GM20000 (cell line): ENCODE measurements around the gene RPLP2.

ENCODE experiments used
- DNase-seq: peaks from one replicate; pipeline ENCODE4 v3.0.0; 2012; ENCODE audit warnings: low spot score
- TF ChIP-seq, protein P1 (sequence below): IDR thresholded peaks from 2 replicates; pipeline ENCODE4 v1.5.1; 2012; ENCODE audit warnings: mild to moderate bottlenecking, control low read depth; ENCODE audit errors: extremely low read depth, missing control alignments

The RPLP2 gene

DNA sequence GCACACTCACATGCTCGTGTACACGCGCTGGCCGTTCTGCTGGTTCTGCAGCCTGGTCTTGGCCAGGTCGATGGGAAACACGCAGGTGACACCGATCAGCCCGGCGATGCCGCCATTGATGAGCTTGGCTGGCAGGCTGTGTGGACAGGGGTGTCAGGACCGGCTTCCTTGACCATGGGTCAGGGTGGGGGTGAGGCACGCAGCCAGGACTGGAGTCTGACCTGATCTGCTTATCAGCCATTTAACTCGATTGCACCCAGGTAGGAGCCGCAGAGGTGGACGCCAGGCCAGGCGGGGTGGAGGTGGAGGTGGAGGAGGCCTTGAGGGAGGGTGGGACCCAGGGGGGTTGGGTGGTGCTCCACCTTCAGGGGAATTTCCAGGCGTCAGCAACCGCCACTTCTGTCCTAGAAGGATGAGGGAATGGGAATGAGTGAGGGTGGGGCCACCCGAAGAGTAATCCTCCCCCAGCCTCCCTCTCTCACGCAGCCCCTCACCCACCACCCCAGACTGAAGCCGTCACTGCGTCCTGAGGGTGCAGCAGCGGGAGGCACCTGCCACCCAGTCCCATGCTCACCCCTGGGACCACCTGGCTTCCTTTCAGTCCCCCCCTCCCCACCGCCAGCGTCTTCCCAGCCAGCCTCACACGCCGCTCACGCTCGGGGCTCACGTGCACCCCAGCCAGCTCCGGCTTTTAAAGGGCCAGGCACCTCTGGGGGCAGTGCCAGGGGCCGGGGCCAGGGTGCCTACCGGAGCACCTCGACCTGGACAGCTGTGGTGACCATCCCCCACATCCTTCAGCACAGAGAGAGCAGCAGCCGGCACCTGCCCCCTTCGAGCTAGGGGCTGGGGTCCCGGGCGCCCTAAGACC lies 14.8 kb upstream of the RPLP2 start:
- TF ChIP-seq, protein P1, sequence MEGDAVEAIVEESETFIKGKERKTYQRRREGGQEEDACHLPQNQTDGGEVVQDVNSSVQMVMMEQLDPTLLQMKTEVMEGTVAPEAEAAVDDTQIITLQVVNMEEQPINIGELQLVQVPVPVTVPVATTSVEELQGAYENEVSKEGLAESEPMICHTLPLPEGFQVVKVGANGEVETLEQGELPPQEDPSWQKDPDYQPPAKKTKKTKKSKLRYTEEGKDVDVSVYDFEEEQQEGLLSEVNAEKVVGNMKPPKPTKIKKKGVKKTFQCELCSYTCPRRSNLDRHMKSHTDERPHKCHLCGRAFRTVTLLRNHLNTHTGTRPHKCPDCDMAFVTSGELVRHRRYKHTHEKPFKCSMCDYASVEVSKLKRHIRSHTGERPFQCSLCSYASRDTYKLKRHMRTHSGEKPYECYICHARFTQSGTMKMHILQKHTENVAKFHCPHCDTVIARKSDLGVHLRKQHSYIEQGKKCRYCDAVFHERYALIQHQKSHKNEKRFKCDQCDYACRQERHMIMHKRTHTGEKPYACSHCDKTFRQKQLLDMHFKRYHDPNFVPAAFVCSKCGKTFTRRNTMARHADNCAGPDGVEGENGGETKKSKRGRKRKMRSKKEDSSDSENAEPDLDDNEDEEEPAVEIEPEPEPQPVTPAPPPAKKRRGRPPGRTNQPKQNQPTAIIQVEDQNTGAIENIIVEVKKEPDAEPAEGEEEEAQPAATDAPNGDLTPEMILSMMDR = no peak
- DNase-seq = no peak

DNA sequence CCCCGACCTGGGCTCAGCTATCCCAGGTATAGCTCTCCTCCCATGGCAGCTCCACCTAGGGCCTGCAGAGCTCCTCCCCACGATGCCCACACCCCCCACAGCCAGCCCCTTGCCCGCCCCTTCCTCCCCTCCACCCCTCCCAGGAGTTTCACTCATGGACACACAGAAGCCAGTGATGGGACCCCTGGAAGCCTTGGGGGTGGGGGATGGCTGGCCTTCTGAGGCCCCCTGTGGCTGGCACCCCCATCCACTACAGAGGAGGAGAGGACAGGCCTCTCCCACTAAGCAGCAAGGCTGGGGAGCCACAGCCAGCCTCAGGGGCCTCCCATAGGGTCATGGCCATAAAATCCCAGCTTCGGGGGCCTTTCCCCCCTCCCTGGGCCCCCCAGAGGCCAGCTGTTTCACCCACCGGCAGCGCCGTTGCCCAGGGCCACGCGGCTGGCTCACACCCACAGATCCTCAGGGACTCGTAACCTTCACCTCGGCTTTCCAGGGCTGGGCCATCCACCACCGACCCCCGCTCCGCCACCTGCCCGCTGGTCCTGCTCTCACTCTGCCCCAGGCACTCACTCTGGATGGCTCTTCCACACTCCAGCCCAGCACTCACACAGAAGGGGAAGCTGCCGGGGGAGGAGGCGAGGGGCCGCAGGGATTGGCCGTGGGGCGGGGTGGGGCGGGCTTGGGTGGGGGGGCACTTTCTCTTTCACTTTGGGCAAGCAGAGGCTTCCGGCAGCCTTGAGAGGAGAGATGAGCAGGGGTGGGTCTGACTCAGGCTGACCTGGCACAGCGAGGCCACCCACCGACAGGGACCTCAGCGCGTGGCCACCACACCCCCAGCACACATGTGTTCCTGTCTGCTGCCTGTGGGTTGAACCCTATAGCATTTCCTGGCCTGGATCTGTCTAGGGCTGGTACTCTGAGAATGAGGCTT lies 13.9 kb upstream of the RPLP2 start:
- peak; percentile 96 for DNase-seq
- TF ChIP-seq, protein P1 = no peak

DNA sequence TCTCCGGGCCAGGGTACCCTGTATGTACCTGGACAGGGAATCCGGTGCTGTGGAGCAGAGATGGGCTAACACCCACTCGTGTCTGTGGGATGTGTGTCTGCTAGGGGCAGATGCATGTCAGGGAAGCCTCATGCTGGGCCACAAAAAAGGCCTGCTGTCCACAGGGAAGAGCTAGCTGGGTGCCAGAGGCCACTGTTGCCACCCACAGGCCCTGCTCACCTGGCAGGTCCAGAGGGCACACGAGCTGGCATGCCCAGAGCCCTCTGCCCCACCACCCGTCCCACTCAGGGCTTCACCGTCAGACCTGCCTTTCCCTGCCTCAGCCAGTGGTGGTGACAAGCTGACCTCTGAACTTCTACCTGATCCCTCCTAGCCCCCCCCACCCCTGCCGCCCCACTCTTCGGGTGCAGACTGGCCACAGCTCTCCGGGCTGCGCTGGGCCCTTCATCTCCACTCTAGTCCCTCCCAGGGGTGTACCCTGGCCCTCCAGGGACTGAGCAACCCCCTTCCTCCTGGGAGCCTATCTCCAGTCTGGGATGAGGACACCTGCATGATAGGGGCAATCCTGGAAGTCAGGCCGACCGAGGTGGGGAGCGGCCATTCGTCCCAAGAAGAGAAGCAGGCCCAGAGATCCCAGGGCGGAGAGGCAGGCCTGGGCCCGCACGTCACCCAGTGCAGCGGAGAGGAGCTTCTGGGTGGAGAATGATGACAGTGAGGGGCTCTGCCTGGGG lies 13.0 kb upstream of the RPLP2 start:
- TF ChIP-seq, protein P1 = no peak
- DNase-seq = no peak

DNA sequence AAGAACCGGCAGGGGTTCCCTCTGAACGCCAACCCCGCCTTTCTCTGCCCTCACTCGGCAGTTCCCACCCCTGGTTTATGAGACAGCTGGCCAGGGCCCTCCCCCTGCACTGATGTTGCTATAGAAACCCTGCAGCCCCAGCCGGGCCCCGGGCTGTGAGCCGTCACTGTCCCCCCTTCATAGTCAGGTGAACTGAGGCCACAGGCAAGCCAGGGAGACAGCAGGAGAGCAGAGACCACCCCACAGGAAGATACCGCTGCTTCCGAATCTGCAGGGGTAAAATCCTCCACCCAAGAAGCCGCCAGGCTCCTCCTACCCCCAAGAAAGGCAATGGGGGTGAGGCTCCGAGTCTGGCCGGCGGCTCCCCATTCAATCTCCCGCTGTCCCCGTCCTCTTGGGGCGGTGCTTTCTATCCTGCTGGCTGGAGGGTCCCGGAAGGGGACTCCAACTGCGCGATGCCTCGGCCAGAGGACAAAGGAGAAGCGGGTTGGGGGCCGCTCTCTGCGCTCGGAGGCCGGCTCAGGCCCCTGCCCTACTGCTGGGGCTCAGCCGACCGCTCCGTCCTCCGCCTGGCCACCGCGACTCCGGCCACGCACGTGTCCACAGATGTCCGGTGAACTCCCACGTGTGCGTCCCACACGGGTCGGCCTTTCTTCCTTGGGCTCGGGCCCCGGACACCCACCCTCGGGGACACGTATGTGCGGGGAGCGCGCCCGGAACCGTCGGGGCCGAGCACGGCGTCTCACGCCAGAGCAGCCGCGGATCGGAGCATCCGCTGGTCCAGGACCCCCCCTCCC lies 12.3 kb upstream of the RPLP2 start:
- DNase-seq = peak; percentile 91

DNA sequence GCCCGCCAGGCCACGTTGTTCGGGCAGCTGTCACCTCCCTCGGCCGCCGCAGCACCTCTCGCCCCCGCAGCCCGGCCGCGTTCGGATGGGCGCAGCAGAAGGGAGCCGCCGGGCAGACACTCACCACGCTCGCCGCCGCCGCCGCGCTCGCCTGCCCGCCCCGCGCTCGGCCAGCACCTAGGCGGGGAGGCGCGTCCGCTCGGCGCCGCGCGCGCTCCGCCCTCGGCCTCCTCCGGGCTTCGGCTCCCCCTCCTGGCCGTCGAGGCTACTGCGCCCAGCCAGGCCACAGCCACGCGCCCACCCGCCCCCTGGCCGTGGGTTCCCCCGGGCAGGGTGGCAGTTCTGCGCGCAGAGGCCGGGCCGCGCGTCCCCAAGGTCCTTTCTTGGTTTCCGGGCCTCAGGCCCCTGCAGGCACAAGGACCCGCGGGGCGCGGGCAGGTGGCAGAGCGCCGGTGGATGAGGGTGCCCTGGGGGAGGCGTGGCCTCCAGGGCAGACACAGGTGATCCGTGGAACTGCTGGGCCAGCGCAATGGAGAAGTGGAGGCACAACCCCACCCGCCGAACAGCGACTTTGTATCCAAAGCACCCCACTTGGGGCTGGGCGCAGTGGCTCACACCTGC lies 11.6 kb upstream of the RPLP2 start, which contains the start of gene SLC25A22:
Gene SLC25A22 (minus strand): TSS at position 189 of the 621 bp plus-strand sequence. CDS start 3,275 bp downstream, outside the sequence.
- peak; percentile 98 for DNase-seq
- TF ChIP-seq, protein P1 = peak; percentile 95

More for the DNA sequence above, 12.3 kb upstream of the RPLP2 start:
- TF ChIP-seq, protein P1 = no peak
